ENCODE data around the gene PTPN4. TPM values are rescaled to one million over a fixed set of nuclear protein-coding genes. Genes with fewer than 3 reads are reported as not detected.

Gene PTPN4
- polyA plus RNA-seq, 1 donor from 2014 or later, result 22.0 TPM

- Histone ChIP-seq H3K27ac (ENCODE audit: low read length) (no peak overlapping the region), H3K9me3 (ENCODE audit: low read length) (no peaks in the 10 kb centered on the region), H3F3A (ENCODE audit: insufficient read depth, low read length, poor library complexity, severe bottlenecking) (no peaks in the 10 kb centered on the region), H3K36me3 (ENCODE audit: insufficient read depth, low read length) (no peaks in the 10 kb centered on the region), H3K4me2 (ENCODE audit: low read length) (no peak overlapping the region), H4K20me1 (ENCODE audit: insufficient read depth) (no peaks in the 10 kb centered on the region), H3K79me2 (replicated peaks; ENCODE audit: insufficient read depth, low read length) (no peaks in the 10 kb centered on the region), H3K27me3 (ENCODE audit: insufficient read depth, low read depth, low read length) (no peaks in the 10 kb centered on the region), H2AFZ (ENCODE audit: low read depth, low read length) (no peak overlapping the region), H3K9me2 (ENCODE audit: insufficient read depth, low read length) (no peaks in the 10 kb centered on the region), H3K4me3 (ENCODE audit: low read length) (no peak overlapping the region), H3K9ac (ENCODE audit: low read length) (no peak overlapping the region)
- TF ChIP-seq MXI1 (conservative IDR thresholded peaks at IDR 0.05; ENCODE audit: poor library complexity, severe bottlenecking) (no peak), TAF1 (IDR thresholded peaks at IDR 0.05; ENCODE audit: low read depth) (no peak), CTCF (IDR thresholded peaks at IDR 0.05; ENCODE audit: poor library complexity, severe bottlenecking) (no peak), SMC3 (conservative IDR thresholded peaks at IDR 0.05; ENCODE audit: poor library complexity) (no peak), POLR2AphosphoS5 (IDR thresholded peaks at IDR 0.05) (no peak), EZH2 (IDR thresholded peaks at IDR 0.05; ENCODE audit: borderline replicate concordance, insufficient read depth, low read length, poor library complexity, severe bottlenecking) (no peak), EP300 (conservative IDR thresholded peaks at IDR 0.05; ENCODE audit: poor library complexity, severe bottlenecking) (no peak), RAD21 (conservative IDR thresholded peaks at IDR 0.05) (no peak), REST (IDR thresholded peaks at IDR 0.05; ENCODE audit: borderline replicate concordance) (no peak)
Measured at GRCh38 chr2:119981896-119982295, 222.2 kb downstream of the PTPN4 start.

GRCh38 chr2:119982506-119982905 is 222.8 kb downstream of the PTPN4 start:
- no peak overlapping the region for H2AFZ ChIP-seq (ENCODE audit: low read depth, low read length)
- no peak overlapping the region for H3K4me3 ChIP-seq (ENCODE audit: low read length)
- H3K79me2 ChIP-seq (replicated peaks; ENCODE audit: insufficient read depth, low read length), result no peaks in the 10 kb centered on the region

More at GRCh38 chr2:119982506-119982905, 222.8 kb downstream of the PTPN4 start:
- no peak overlapping the region for H3K4me2 ChIP-seq (ENCODE audit: low read length)
- no peaks in the 10 kb centered on the region for H3K36me3 ChIP-seq (ENCODE audit: insufficient read depth, low read length)
- H3K27me3 ChIP-seq (ENCODE audit: insufficient read depth, low read depth, low read length), result no peaks in the 10 kb centered on the region
- no peaks in the 10 kb centered on the region for H4K20me1 ChIP-seq (ENCODE audit: insufficient read depth)
- no peak overlapping the region for H3K9ac ChIP-seq (ENCODE audit: low read length)
- no peaks in the 10 kb centered on the region for H3K9me2 ChIP-seq (ENCODE audit: insufficient read depth, low read length)
- no peaks in the 10 kb centered on the region for H3F3A ChIP-seq (ENCODE audit: insufficient read depth, low read length, poor library complexity, severe bottlenecking)
- no peak overlapping the region for H3K27ac ChIP-seq (ENCODE audit: low read length)
- TF ChIP-seq SMC3 (conservative IDR thresholded peaks at IDR 0.05; ENCODE audit: poor library complexity) (no peak), TAF1 (IDR thresholded peaks at IDR 0.05; ENCODE audit: low read depth) (no peak), EZH2 (IDR thresholded peaks at IDR 0.05; ENCODE audit: borderline replicate concordance, insufficient read depth, low read length, poor library complexity, severe bottlenecking) (no peak), CTCF (IDR thresholded peaks at IDR 0.05; ENCODE audit: poor library complexity, severe bottlenecking) (no peak), POLR2AphosphoS5 (IDR thresholded peaks at IDR 0.05) (no peak), EP300 (conservative IDR thresholded peaks at IDR 0.05; ENCODE audit: poor library complexity, severe bottlenecking) (no peak), MXI1 (conservative IDR thresholded peaks at IDR 0.05; ENCODE audit: poor library complexity, severe bottlenecking) (no peak), RAD21 (conservative IDR thresholded peaks at IDR 0.05) (no peak), REST (IDR thresholded peaks at IDR 0.05; ENCODE audit: borderline replicate concordance) (no peak)
- H3K9me3 ChIP-seq (ENCODE audit: low read length), result no peaks in the 10 kb centered on the region

All from neural cell (in vitro differentiated cells).